HG03175 (cell line): Measurements from ENCODE around the gene QDPR.
A peak's percentile ranks its signal among the peaks of the same experiment; 100 is the strongest.
"Not testable (repeated sequence)": the region's sequence is repeated elsewhere in the genome, so short reads cannot be mapped to it uniquely, and the experiment has no call there.

Experiments
- ATAC-seq: cut with Tn5 transposase; IDR thresholded peaks from one replicate; pipeline ENCODE4 v1.9.1; 2021; ENCODE audit warnings: mild to moderate bottlenecking, moderate library complexity; ENCODE audit not compliant: unreplicated experiment

The QDPR gene

DNA sequence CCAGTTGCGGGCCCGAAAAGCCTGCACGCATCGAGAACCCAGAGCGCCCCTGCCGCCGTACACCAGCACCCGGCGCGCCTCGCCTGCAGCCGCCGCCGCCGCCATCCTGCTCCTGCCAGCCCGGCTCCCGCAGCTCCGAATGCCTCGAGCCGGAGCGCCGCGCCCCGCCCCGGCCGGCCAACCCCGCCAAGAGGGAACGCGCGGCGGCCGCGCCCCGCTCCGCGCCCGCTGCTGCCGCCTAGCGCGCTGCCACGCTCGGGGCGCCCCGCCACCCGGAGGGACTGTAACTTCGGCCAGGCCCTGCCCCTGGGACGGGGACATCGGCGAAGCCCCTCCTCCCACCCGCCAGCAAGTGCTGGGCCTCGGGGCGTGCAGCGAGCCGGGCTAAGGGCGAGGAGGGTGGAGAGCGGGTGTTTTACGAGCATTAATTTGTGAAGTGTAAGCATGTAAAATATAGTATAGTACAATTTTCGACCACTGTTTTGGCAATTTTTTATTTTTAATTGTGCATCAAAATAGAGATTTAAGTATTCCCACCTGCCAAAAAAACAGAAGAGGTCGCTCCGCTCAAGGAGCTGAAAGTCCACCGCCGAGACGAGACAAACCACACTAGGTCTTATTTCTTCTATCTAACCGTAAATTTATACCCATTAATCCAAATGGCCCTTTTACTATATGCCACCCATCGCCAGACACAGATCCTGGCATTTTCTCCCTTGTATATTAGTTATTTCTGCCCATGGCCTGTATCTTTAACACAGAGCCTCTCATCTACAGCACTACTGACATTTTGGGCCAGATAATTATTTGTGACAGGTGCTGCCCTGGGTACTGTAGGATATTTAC, at the start of gene QDPR:
TSS of gene QDPR (minus strand) at position 141 of the 846 bp plus-strand sequence. CDS start at position 105, 36 bp downstream.
- ATAC-seq, result peak; percentile 92

DNA sequence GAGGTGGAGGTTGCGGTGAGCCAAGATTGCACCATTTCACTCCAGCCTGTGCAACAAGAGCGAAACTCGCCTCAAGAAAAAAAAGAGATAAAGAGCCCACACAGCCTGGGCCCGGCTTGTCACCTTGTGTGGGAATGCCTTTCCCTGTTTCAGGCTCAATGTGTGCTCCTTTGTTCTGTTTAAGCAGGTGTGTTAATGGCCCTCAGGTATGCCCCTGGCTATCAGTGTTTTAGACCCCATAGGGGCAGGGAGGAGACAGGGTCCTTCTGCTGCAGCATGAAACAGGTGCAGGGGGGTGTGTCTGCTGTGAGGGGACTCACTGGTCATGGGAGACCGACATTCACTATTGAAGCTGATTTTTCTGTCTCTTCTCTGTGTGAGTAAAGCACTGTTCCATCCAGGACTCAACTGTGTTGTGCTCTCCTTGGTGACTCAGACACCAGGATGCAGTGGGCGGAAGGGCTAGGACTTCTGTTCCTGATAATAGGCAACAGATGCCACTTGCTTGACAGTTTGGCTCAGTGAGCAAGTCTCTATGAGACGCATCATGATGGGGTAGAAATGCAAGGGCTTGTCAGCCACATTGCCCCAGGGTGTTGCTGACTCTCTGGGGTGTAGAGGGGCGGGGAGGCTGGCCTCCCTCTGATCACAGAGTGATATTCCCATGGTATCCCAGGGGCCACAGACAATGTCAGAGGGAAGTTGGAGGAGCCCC, 49.5 kb upstream of the QDPR start:
- ATAC-seq, result no peak

DNA sequence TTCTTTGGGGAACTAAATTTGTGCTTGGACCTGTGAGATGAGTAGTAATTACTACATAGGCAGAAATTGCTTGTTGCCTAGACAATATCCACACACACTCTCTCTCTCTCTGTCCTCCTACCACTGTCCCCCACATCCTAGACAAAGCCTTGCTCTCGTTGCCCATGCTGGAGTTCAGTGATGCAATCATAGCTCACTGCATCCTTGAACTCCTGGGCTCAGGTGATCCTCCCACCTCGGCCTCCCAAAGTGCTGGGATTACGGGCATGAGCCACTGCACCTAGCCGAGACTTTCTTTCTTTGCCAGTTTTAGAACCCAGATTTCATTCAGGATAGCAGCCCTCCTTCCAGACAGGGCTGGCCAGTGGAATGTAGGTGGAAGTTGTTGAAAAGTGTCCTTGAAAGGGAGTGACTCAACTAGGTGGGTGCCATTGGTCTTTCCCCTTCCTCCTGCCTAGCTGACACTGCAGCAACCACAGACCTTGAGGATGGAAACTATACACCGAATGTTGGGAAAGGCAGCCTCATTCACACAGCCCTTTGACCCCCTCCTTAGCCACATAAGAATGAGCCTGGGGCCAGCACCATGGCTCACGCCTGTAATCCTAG, 48.3 kb upstream of the QDPR start:
- ATAC-seq, result no peak

DNA sequence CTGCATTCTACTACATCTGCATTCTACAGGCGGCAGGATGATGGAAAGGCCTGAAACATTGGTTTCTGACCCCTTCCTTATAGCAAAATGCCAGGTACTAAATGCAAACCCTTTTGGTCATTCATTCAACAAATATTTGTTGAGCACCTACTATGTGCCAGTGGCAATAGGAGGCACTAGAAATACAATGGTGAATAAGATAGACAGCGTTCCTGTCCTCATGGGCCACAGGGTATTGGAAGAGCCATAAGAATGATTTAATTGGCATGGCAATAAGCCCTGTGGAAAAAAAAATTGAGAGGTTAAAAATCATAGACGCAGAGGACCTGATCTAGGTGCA, 47.8 kb upstream of the QDPR start:
- ATAC-seq, result no peak

DNA sequence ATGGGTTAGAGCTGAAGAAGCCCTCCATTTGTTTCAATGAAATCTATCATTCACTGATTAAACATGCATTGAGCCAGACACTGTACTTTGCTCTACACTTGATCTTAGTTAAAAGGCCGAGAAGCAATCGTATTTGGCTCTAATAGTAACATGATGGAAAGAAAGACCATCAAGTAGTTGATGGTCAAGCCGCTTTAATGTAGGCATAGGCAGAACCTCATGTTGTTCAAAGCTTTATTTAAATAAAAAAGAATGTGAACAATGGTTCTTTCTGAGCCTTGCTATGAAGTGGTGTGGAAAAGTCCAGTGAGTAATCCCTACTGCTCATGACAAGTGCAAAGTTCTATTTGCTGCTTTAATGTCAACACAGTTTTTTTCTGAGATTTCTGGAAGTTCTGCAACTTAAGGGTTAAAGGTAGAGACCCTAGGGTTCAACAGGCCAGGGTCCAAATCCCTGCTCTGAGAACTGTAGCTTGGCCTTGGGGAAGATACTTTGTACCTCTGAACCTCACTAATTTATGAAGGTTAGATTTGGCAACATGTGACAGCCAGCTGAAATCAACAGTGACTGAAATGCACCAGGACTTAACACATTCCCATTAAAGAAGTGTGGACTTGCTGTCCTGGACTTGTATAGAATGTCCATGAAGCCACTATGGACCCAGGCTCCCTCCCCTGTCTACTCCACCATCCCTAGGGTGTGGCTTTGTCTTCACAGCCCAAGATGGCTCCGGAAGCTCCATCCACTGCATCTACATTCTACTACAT, 47.2 kb upstream of the QDPR start:
- no peak for ATAC-seq

DNA sequence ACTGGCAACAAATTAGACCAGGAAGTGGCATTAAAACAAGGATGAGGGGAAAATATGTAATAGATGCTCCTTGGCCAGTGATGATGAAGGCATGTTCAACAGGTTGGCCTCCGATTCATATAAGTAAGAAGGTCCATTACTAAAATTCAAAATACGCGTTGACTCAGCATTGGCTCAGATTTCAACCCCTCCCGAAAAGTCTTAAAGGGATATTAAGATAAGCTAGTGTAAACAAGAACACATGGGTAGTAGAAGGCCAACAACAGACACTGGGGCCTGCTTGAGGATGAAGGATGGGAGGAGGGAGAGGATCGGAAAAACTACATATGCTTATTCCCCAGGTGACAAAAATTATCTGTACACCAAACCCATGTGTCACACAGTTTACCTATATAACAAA, 46.0 kb upstream of the QDPR start:
- ATAC-seq, result no peak

DNA sequence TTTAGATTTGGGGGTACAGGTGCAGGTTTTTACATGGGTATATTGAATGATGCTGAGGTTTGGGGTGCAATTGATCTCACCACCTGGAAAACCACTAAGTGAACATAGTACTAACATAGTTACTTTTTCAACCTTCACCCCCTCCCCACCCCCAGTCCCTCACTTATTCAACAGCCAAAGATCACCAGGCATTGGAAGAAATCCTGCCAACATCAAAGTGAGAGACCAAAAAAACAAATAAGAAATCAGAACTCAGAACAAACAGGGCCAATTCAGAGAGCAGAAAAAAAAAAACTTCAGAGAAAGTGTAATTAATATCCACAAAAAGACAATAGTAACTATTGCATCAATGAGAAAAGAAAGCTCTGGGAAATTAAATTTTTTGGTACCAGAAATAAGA, 44.6 kb upstream of the QDPR start:
- ATAC-seq, result no peak

DNA sequence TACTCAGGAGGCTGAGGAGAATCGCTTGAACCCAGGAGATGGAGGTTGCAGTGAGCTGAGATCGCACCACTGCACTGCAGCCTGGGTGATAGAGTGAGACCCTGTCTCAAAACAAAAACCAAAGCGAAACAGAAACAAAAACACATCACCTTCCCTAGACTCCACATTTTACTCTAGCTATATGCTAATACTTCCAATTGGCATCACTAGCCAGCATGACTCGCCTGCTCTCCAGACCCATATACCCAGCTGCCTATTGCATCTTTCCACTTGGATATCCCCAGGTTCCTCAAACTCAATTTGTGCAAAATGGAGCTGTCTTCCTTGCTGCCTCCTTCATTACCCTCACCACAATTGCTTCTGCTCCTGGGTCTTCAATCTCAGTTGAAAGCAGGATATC, 42.7 kb upstream of the QDPR start:
- ATAC-seq, result no peak

DNA sequence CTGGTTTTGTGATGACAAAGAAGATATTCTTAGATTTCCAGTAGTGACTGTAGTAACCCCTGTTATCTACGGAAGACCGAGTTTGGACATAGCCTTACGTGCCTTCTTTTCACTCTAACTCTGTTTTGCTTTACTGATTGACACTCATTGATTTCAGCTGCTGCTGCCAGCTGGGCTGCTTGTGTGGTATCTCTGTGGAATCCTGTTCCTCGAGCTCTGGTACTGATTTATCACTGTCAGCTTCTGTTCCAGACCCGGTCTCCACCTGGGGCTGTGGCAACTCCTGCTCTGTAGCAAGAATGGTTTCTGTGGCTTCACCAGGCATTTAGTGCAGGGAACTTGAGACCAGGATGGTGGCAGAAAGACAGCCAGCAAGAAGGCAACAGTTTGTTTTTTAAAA, 40.5 kb upstream of the QDPR start:
- no peak for ATAC-seq

DNA sequence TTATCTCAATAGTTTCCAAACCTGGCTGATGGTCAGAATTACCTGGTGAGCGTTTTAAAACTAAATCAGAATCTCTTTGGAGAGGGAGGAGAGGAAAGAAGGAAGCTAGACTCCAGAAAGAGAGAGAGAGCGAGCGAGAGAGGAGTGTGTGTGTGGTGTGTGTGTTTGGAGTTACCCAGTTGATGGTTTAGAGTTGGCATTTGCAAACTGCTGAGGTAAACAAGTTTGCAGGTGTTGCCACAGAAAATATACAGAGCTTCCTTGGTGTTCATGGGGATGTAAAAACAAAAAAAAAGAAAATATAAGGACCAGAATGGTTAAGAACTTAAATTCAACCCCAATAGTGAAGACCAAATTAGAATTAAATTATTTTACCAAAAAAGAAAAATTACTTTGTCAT, 38.7 kb upstream of the QDPR start:
- no peak for ATAC-seq

DNA sequence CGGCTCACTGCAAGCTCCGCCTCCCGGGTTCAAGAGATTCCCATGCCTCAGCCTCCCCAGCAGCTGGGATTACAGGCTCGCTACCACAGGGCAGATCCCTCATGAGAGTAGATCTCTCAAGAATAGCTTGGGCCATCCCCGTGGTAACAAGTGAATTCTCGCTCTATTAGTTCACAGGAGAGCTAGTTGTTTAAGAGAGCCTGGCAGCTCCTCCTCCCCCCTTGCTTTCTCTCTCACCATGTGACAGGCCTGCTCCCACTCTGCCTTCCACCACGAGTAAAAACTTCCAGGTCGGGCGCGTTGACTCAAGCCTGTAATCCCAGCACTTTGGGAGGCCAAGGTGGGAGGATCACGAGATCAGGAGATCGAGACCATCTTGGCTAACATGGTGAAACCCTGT, 34.8 kb upstream of the QDPR start:
- no peak for ATAC-seq

DNA sequence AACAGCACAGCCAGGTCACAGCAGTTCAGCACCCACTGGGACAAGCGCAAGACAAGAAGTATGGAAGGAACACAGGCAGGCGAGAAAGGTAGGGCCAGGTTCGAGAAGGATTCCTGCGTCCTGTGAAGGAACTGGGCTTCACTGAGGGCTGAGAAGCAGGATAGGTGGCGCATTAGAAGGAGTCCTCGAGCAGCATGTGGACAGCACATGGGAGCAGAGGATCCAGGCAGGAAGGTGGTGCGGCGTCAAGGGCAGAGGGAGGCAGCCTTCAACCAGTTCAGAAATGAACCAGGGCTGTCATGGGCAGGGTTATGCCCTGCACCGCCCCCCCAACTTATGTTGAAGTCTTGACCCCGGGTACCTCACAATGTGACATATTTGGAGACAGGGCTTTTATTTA, 34.3 kb upstream of the QDPR start:
- no peak for ATAC-seq

DNA sequence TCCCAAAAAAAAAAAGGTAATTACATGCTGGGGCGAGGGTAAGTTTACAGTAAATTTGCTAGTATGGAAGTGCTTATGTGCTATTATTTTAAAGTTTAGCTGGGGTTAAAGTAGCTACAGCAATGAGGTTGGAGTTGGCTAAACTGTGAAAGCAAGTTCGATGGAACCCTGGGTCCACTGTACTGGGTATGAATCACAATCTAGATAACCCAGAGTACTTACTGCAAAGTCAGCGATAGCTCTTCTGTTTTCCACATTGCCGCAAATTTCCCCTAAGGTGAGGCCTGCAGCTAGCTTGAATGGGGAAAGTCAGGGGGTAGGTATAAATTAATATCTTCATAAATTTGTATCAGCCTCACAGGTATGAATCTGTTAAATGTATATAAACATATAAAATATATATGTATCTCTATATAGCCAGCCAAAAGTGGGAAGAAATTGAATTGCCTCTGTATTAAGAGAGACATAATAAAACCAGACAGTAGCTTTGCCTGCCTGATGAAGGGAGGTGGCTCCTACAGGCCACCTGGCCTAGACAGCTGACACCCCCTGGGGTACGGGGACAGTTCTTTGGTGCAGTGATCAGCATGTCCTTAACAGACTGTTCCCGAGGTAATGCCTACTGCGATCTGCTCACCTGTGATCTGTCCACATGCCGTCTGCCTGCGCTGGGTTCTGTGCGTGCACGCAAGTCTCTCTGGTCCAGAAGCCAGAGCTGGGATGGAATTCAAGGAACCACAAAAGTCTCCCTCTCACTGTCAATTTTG, 33.7 kb upstream of the QDPR start:
- no peak for ATAC-seq

DNA sequence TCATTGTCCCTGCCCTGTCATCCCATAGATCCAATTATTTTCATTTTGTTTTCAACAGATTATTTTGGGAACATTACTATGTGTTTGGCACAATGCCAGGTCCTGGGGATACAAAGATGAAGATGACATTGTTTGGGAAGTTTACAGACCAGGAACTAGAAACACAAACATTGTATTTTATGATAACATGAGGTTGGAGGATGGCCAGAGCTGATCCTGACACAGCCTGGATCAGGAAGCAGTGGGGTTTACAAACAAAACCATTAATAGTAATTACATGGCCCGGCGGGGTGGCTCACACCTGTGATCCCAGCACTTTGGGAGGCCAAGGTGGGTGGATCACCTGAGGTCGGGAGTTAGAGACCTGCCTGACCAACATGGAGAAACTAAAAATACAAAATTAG, 32.9 kb upstream of the QDPR start:
- ATAC-seq, result no peak

DNA sequence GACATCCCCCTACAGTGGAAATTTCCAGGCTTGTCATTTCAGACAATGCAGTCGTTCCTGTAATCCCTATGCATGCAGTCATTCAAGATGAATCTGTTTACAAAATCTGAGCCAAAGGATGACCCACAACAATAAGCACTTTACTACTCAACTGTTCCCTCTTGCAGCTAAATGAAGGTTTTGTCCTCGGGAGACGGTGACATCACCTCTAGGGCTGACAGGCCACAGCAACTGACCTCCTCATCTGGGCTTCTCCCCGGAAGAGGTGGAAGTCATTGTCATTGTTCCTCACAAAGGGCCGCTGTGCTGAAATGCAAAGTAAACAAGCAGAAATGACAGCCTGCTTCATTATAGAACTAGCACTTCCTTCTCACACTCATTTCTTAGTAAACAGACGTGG, 32.3 kb upstream of the QDPR start:
- no peak for ATAC-seq

DNA sequence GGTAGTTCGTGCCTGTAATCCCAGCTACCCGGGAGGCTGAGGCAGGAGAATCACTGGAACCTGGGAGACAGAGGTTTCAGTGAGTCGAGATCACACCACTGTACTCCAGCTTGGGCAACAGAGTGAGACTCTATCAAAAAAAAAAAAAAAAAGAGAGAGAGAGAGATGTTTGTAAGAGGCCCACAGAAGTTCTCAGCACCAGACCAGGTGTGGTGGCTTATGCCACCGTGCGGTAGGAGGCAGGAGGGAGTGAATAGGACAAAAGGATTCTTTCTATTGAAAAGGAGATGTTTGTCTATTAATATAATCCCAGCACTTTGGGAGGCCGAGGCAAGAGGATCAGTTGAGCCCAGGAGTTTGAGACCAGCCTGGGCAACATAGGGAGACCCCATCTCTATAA, 25.2 kb upstream of the QDPR start:
- ATAC-seq, result not testable (repeated sequence)

DNA sequence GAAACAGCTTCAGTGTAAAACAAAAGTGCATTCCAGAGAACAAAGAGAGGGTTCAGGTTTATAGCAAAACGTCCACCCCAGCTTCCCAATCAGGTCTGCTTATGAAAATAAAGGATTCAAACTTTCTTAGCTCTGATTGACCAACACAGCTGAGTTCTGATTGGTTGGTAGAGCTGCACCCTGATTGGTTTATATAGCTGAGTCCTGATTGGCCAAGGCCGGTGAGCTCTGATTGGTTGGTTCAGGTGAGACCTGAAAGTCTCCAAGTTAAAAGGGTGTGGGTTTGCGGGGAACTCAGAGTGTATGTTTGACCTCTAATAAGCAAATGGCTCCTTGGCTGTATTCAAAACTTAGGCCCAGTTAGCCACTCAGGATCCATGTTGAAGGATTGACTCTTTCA, 24.0 kb upstream of the QDPR start:
- ATAC-seq, result no peak

DNA sequence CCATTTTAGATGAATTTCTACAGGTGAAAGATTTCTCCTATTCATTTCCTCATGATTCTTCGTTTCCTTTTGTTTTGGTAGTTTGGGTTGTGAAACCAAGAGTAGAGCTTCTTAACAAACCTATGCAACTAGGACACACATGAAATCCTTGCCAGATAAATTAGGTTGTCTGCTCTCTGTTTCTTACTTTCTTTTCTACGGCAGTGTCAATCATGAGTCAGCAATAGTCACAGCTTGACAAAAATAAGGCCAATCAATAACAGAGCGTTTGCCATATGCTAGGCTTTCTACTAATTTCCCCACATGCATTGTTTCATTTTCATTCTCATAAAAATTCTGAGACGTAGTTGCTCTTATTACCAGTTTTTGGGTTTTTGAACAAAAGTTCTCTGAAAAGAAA, 23.4 kb upstream of the QDPR start:
- ATAC-seq, result no peak

DNA sequence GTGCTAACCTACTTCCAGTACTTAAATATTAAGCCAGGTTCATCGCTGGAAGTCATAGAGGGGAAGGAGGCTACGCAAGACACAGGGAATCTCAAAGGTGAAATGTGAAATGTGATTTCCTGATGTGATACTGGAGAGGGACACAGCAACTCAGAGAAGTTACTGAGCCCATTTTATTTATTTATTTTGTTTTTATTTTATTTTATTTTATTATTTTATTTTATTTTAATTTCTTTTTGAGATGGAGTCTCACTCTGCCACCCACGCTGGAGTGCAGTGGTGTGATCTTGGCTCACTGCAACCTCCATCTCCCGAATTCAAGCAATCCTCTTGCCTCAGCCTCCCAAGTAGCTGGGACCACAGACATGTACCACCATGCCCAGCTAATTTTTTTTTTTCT, 22.8 kb upstream of the QDPR start:
- ATAC-seq, result no peak

DNA sequence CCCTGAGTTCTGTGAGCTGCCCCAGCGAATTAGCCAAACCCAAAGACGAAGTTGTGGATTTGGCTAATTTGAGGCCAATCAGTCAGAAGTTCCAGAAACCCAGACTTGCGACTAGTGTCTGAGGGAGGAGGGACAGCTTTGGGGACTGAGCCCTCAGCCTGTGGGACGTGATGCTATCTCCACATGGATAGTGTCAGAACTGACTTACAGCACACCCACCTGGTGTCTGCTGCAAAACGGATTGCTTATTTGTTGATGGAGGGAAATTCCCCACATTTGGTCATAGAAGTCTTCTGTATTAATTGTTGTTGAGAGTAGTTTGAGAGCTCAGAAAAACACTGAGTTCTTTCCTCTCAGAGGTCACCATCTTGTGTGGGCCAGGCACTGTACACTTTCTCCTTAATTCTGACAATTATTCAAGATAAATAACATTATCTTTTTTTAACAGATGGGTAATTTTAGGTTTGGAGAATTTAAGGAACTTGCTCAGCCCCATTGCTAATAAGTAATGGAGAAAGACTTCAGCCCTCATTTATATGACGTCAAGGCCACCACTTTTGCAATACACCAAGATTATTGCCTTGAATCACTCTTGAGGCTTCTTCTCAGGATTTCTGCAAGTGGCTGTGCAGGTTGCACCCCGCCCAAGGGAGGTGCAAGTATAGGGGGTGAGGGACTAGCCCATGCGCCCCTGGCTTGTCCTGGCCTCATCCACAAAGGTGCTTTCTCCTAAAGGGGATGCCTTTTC, 19.8 kb upstream of the QDPR start:
- no peak for ATAC-seq
